Astrocyte (in vitro differentiated cells and primary cell): ENCODE results near the gene AFF3. TPM values are rescaled to one million over a fixed set of nuclear protein-coding genes. Genes with fewer than 3 reads are reported as not detected.

Experiments
- DNase-seq: peaks from one replicate; pipeline ENCODE4 v3.0.0-alpha.2; 2010; ENCODE audit warnings: low read depth
- FAIRE-seq: peaks from 2 replicates; lab custom pipeline; 2011; peaks lifted over from hg19 to GRCh38; lab: Jason Lieb, UNC
- H2AFZ ChIP-seq: 2 replicates; pipeline ENCODE4 v1.6.0; 2012; ENCODE audit warnings: low read depth, low read length, inconsistent platforms
- H3K27ac ChIP-seq: 2 replicates; pipeline ENCODE4 v1.5.1; 2011; ENCODE audit warnings: low read depth, low read length, inconsistent platforms
- H3K27me3 ChIP-seq: 2 replicates; pipeline ENCODE4 v1.6.0; 2011; ENCODE audit warnings: low read length, inconsistent platforms; ENCODE audit not compliant: insufficient read depth
- H3K36me3 ChIP-seq: 2 replicates; pipeline ENCODE4 v1.5.1; 2011; ENCODE audit warnings: low read length, inconsistent platforms; ENCODE audit not compliant: insufficient read depth
- H3K4me1 ChIP-seq: 2 replicates; pipeline ENCODE4 v1.5.1; 2011; ENCODE audit warnings: low read length, inconsistent platforms; ENCODE audit not compliant: insufficient read depth
- H3K4me2 ChIP-seq: 2 replicates; pipeline ENCODE4 v1.6.0; 2012; ENCODE audit warnings: low read length, inconsistent platforms
- H3K4me3 ChIP-seq: 2 replicates; pipeline ENCODE4 v1.5.1; 2011; ENCODE audit warnings: low read depth, mild to moderate bottlenecking, low read length, inconsistent platforms; ENCODE audit not compliant: insufficient read depth
- H3K79me2 ChIP-seq: 2 replicates; pipeline ENCODE4 v1.6.0; 2012; ENCODE audit warnings: mild to moderate bottlenecking, low read length, inconsistent platforms; ENCODE audit not compliant: insufficient read depth
- H3K9ac ChIP-seq: 2 replicates; pipeline ENCODE4 v1.6.0; 2012; ENCODE audit warnings: mild to moderate bottlenecking, low read length, inconsistent platforms
- H3K9me3 ChIP-seq: 2 replicates; pipeline ENCODE4 v1.5.1; 2012; ENCODE audit warnings: low read depth, mild to moderate bottlenecking, low read length, inconsistent platforms; ENCODE audit not compliant: insufficient read depth
- H4K20me1 ChIP-seq: 2 replicates; pipeline ENCODE4 v1.6.0; 2012; ENCODE audit warnings: low read length, inconsistent platforms; ENCODE audit not compliant: insufficient read depth
- H3K27ac Mint-ChIP-seq: one replicate; pipeline ENCODE4 v1.8.0; 2021; ENCODE audit warnings: mild to moderate bottlenecking, mixed read lengths; ENCODE audit not compliant: unreplicated experiment
- H3K27me3 Mint-ChIP-seq: one replicate; pipeline ENCODE4 v1.8.0; 2021; ENCODE audit warnings: low read depth, mixed read lengths; ENCODE audit not compliant: unreplicated experiment
- H3K36me3 Mint-ChIP-seq: one replicate; pipeline ENCODE4 v1.8.0; 2021; ENCODE audit warnings: low read depth, mixed read lengths; ENCODE audit not compliant: unreplicated experiment
- H3K4me1 Mint-ChIP-seq: one replicate; pipeline ENCODE4 v1.8.0; 2021; ENCODE audit warnings: low read depth, mixed read lengths; ENCODE audit not compliant: unreplicated experiment
- H3K4me3 Mint-ChIP-seq: one replicate; pipeline ENCODE4 v1.8.0; 2021; ENCODE audit warnings: mild to moderate bottlenecking, moderate library complexity, mixed read lengths; ENCODE audit not compliant: unreplicated experiment
- H3K9me3 Mint-ChIP-seq: one replicate; pipeline ENCODE4 v1.8.0; 2021; ENCODE audit warnings: mild to moderate bottlenecking, mixed read lengths; ENCODE audit not compliant: unreplicated experiment
- EZH2 ChIP-seq: IDR thresholded peaks from 2 replicates; pipeline ENCODE4 v1.6.1; 2012; ENCODE audit warnings: mild to moderate bottlenecking, low read length, inconsistent platforms; ENCODE audit not compliant: insufficient read depth
- total RNA-seq: library from RNA; stranded (reverse); gene quantifications from 2 replicates; pipeline ENCODE4 v1.2.1, GENCODE V29; 2021
- TF ChIP-seq, protein P1 (sequence below): IDR thresholded peaks from 2 replicates; pipeline ENCODE4 v1.5.1; 2011; ENCODE audit warnings: low read depth, mild to moderate bottlenecking, inconsistent platforms, low read length, moderate library complexity; ENCODE audit not compliant: insufficient read depth

The AFF3 gene
- total RNA-seq, 1 donor from 2014 or later = 14.7 TPM

DNA sequence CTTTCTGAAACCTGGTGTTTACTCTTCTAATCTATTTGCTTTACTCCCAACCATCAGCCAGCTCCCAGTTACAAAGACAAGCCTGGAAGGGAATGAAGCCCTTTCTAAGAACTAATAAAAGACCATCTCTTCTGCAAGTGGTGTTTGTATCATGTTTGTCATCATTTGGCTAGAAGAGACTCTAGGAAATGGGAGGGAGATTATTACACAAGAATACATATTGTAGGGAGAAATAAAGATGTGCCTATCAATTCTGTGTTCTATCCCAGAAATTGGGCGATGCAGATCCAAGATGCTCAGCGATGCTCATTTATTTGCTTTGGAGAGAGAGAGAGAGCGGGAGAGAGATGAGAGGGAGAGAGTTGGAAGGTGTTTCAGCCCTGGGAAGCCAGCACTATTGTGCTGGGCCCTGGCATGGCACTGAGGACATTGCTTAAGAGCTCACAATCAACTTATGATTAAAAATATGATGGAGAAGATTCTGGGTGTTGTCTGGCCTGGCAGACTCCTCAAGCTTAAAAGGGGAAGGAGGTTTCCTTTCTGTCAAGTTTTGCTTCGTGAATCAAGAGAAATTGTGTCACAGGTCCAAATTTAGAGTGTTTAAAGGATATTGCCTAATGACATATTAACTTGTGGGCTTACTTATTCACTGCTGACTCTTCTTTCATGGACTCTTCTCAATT, 41.8 kb upstream of the AFF3 start:
- Histone ChIP-seq H3K9ac (no peak overlapping the region), H3K4me3 (no peak overlapping the region), H3K27ac (no peak overlapping the region), H3K36me3 (no peaks in the 10 kb centered on the region), H3K79me2 (no peaks in the 10 kb centered on the region), H3K4me1 (no peaks in the 10 kb centered on the region), H3K4me2 (no peak overlapping the region), H2AFZ (no peak overlapping the region), H3K9me3 (no peaks in the 10 kb centered on the region), H3K27me3 (peaks cover 2% of the 10 kb centered on the region), H4K20me1 (no peaks in the 10 kb centered on the region)
- H3K36me3 Mint-ChIP-seq = no peaks in the 10 kb centered on the region
- no peak for TF ChIP-seq EZH2
- TF ChIP-seq, protein P1, sequence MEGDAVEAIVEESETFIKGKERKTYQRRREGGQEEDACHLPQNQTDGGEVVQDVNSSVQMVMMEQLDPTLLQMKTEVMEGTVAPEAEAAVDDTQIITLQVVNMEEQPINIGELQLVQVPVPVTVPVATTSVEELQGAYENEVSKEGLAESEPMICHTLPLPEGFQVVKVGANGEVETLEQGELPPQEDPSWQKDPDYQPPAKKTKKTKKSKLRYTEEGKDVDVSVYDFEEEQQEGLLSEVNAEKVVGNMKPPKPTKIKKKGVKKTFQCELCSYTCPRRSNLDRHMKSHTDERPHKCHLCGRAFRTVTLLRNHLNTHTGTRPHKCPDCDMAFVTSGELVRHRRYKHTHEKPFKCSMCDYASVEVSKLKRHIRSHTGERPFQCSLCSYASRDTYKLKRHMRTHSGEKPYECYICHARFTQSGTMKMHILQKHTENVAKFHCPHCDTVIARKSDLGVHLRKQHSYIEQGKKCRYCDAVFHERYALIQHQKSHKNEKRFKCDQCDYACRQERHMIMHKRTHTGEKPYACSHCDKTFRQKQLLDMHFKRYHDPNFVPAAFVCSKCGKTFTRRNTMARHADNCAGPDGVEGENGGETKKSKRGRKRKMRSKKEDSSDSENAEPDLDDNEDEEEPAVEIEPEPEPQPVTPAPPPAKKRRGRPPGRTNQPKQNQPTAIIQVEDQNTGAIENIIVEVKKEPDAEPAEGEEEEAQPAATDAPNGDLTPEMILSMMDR = no peak
- no peak overlapping the region for H3K27ac Mint-ChIP-seq
- H3K4me1 Mint-ChIP-seq = no peaks in the 10 kb centered on the region
- FAIRE-seq = no peak
- H3K4me3 Mint-ChIP-seq = no peak overlapping the region
- H3K27me3 Mint-ChIP-seq = peaks cover 29% of the 10 kb centered on the region
- DNase-seq = no peak
- H3K9me3 Mint-ChIP-seq = no peaks in the 10 kb centered on the region

DNA sequence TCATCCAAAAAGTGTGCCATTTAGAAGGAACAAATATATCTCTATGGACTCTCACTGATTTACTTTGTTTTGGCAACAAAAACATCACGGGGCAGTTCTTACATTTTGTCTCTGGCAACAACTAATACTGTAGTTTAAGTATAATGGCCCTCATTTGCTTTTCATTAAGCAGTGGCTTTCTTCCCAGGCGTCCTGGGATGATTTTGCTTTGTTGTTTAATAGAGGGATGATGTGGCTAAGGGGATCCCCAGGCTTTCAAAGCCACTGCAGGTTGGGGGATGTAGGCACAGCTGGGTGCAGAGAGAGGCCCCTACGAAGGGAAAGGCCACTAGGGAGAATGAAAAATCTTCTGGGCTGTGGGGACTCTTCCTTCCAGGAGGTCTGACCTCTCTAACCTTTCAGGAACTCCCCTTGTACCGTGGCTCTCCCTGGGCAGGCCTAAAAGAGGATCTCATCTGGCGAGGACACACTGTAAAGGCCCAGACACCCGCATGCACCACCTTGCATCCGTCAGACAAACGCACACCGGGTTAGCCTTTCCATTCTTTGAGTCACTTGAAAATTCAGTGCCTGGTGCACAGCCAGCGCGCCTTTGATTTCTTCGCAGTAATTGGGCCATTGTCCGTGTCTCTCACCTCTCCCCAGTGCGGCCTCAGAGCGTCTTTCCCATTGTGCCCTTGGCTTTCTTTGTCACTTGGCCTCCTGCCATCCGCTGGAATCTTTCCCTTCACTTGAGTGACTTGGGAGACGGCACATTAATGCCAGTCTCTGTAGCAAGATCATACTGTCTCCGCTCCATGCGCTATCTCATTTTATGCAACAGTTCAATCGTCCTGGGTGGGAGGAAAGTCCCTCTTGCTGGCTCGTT, 40.3 kb upstream of the AFF3 start:
- no peaks in the 10 kb centered on the region for H3K36me3 ChIP-seq
- Mint-ChIP-seq H3K36me3 (no peaks in the 10 kb centered on the region), H3K4me1 (no peaks in the 10 kb centered on the region), H3K4me3 (no peak overlapping the region), H3K27ac (no peak overlapping the region), H3K27me3 (peaks cover 31% of the 10 kb centered on the region), H3K9me3 (peaks cover 5% of the 10 kb centered on the region)
- DNase-seq (no peak), FAIRE-seq (no peak)
- H3K4me2 ChIP-seq = no peak overlapping the region
- H3K27me3 ChIP-seq = peaks cover 2% of the 10 kb centered on the region
- TF ChIP-seq, protein P1 = no peak
- TF ChIP-seq EZH2 = no peak
- no peaks in the 10 kb centered on the region for H3K4me1 ChIP-seq
- H2AFZ ChIP-seq = peak overlapping the region; percentile 58
- H3K9ac ChIP-seq = no peak overlapping the region
- no peak overlapping the region for H3K4me3 ChIP-seq
- H4K20me1 ChIP-seq = no peaks in the 10 kb centered on the region
- H3K79me2 ChIP-seq = no peaks in the 10 kb centered on the region
- no peaks in the 10 kb centered on the region for H3K9me3 ChIP-seq
- no peak overlapping the region for H3K27ac ChIP-seq
